HepG2 (cell line): ENCODE measurements around the gene GLB1L. TPM values are rescaled to one million over a fixed set of nuclear protein-coding genes. Genes with fewer than 3 reads are reported as not detected.

ENCODE experiments used
- ATAC-seq: fragments of 200-7000 bp; cut with Tn5 transposase; 3 replicates; pipeline ENCODE4 v1.9.1; 2020; ENCODE audit warnings: mild to moderate bottlenecking, moderate library complexity
- BruUV-seq: library from RNA; stranded (reverse); fragments of 400-500 nt; replicated peaks from 2 replicates; lab custom pipeline; 2021; lab: Mats Ljungman, UMichigan
- CTCF ChIA-PET: fragments of 300-600 bp; formaldehyde crosslinking; extraction: SDS; loops from one replicate; lab custom pipeline; 2021; ENCODE audit warnings: low total read pairs, inconsistent platforms, low intra/inter-chr PET ratio; lab: Yijun Ruan, JAX
- POLR2A ChIA-PET: fragments of 350-600 bp; sonication (Branson Sonifier 250); formaldehyde crosslinking; loops from one replicate; lab custom pipeline; 2020; ENCODE audit warnings: antibody characterized with exemption, inconsistent platforms; lab: Yijun Ruan, JAX
- DNase-seq: peaks from one replicate; pipeline ENCODE4 v3.0.0-alpha.2; 2015; ENCODE audit warnings: low spot score
- FAIRE-seq: peaks from 3 replicates; lab custom pipeline; 2011; peaks lifted over from hg19 to GRCh38; lab: Jason Lieb, UNC
- H2AFZ ChIP-seq: one replicate; pipeline ENCODE4 v1.6.1; 2011; ENCODE audit warnings: low read length, inconsistent platforms
- H3K27ac ChIP-seq: fragments of 300-600 bp; 3 replicates; pipeline ENCODE4 v1.8.0; 2011; ENCODE audit warnings: mixed run types, mild to moderate bottlenecking, mixed read lengths, low read length, inconsistent platforms; ENCODE audit not compliant: insufficient read depth; ENCODE audit errors: extremely low read length
- H3K27me3 ChIP-seq, 2 experiments: fragments of 200-600 bp in 1 of 2; 2 replicates in 1 of 2; 3 replicates in 1 of 2; pipeline versions ENCODE4 v1.6.0 to v1.8.0; 2011; ENCODE audit warnings: low read length in 2 of 2, mild to moderate bottlenecking in 2 of 2, moderate library complexity in 2 of 2, inconsistent platforms in 1 of 2; ENCODE audit not compliant: insufficient read depth in 2 of 2, control insufficient read depth in 1 of 2
- H3K36me3 ChIP-seq, 2 experiments: fragments of 200-600 bp in 1 of 2; replicated peaks in 1 of 2; 2 replicates in 1 of 2; 3 replicates in 1 of 2; pipeline versions ENCODE4 v1.5.1 to v1.8.0; 2011; ENCODE audit warnings: low read length in 2 of 2, inconsistent platforms in 1 of 2; ENCODE audit not compliant: insufficient read depth in 2 of 2, control insufficient read depth in 1 of 2
- H3K4me1 ChIP-seq: 2 replicates; pipeline ENCODE4 v1.5.1; 2012; ENCODE audit warnings: low read length, inconsistent platforms; ENCODE audit not compliant: insufficient read depth
- H3K4me2 ChIP-seq: 2 replicates; pipeline ENCODE4 v1.6.0; 2011; ENCODE audit warnings: low read depth, low read length, inconsistent platforms
- H3K4me3 ChIP-seq, 3 experiments: fragments of 200-600 bp in 1 of 3; sonication (generic), shearing (Covaris generic) in 1 of 3; replicated peaks in 1 of 3; 2 replicates each; pipeline ENCODE4 v1.5.1; 2011 to 2016; ENCODE audit warnings: low read length in 3 of 3, inconsistent platforms in 2 of 3, low read depth in 2 of 3, mild to moderate bottlenecking in 2 of 3, control low read depth in 1 of 3, mixed read lengths in 1 of 3; ENCODE audit not compliant: insufficient read depth in 1 of 3
- H3K79me2 ChIP-seq: one replicate; pipeline ENCODE4 v1.6.1; 2011; ENCODE audit warnings: low read length, inconsistent platforms; ENCODE audit not compliant: insufficient read depth
- H3K9ac ChIP-seq: 2 replicates; pipeline ENCODE4 v1.6.0; 2011; ENCODE audit warnings: mild to moderate bottlenecking, low read depth, low read length, inconsistent platforms; ENCODE audit not compliant: insufficient read depth
- H3K9me3 ChIP-seq: 2 replicates; pipeline ENCODE4 v1.5.1; 2012; ENCODE audit warnings: mild to moderate bottlenecking, low read length
- H4K20me1 ChIP-seq: 2 replicates; pipeline ENCODE4 v1.6.0; 2011; ENCODE audit warnings: inconsistent platforms, mild to moderate bottlenecking, low read length, moderate library complexity; ENCODE audit not compliant: insufficient read depth
- CBX2 ChIP-seq, 2 experiments: fragments of 200-600 bp in 1 of 2; sonication (generic); formaldehyde crosslinking in 1 of 2; IDR thresholded peaks; 2 replicates each; pipeline versions ENCODE4 v1.7.0 to v1.8.1; 2018 to 2022; ENCODE audit warnings: low read depth in 2 of 2, low read length in 1 of 2, mild to moderate bottlenecking in 1 of 2, missing genetic modification reagents in 1 of 2
- EEA1 ChIP-seq: sonication (generic); formaldehyde crosslinking; IDR thresholded peaks from 2 replicates; pipeline ENCODE4 v1.5.1; 2020; ENCODE audit warnings: mild to moderate bottlenecking, missing genetic modification reagents, borderline replicate concordance
- FOSL2 ChIP-seq: sonication (generic); formaldehyde crosslinking; IDR thresholded peaks from 2 replicates; pipeline ENCODE4 v1.4.0; 2020; ENCODE audit warnings: missing genetic modification reagents
- JUN ChIP-seq: sonication (generic); formaldehyde crosslinking; IDR thresholded peaks from 2 replicates; pipeline ENCODE4 v1.4.0; 2020; ENCODE audit warnings: mild to moderate bottlenecking, missing genetic modification reagents
- MYNN ChIP-seq: sonication (generic); formaldehyde crosslinking; IDR thresholded peaks from 2 replicates; pipeline ENCODE4 v1.4.0; 2020; ENCODE audit warnings: mild to moderate bottlenecking, low read depth, missing genetic modification reagents
- NR2F6 ChIP-seq, 2 experiments: IDR thresholded peaks; 2 replicates each; pipeline ENCODE4 v1.6.1; 2016; ENCODE audit warnings: antibody characterized with exemption in 1 of 2, mild to moderate bottlenecking in 1 of 2
- TCF7 ChIP-seq: sonication (generic); IDR thresholded peaks from 2 replicates; pipeline ENCODE4 v1.6.1; 2016; ENCODE audit warnings: antibody characterized with exemption, low read depth
- ZMAT5 ChIP-seq: sonication (generic); formaldehyde crosslinking; IDR thresholded peaks from 2 replicates; pipeline ENCODE4 v1.5.0; 2020; ENCODE audit warnings: mild to moderate bottlenecking, low read depth, missing genetic modification reagents, borderline replicate concordance
- ZNF224 ChIP-seq: sonication (generic); formaldehyde crosslinking; IDR thresholded peaks from 2 replicates; pipeline ENCODE4 v1.5.0; 2020; ENCODE audit warnings: mild to moderate bottlenecking, missing genetic modification reagents
- ZNF597 ChIP-seq: sonication (generic); formaldehyde crosslinking; IDR thresholded peaks from 2 replicates; pipeline ENCODE4 v1.5.0; 2020; ENCODE audit warnings: missing genetic modification reagents
- ZNF713 ChIP-seq: sonication (generic); formaldehyde crosslinking; IDR thresholded peaks from 2 replicates; pipeline ENCODE4 v1.4.0; 2020; ENCODE audit warnings: mild to moderate bottlenecking, missing genetic modification reagents
- ZSCAN25 ChIP-seq: sonication (generic); formaldehyde crosslinking; IDR thresholded peaks from 2 replicates; pipeline ENCODE4 v1.8.0; 2022; ENCODE audit warnings: mild to moderate bottlenecking, missing genetic modification reagents
- WGBS: methylation state at CpG from one replicate; pipeline ENCODE4 v1.1.6; 2017; ENCODE audit warnings: low lambda C conversion rate; 5-methylcytosine and 5-hydroxymethylcytosine counted together
- in situ Hi-C: cut with HindIII; loops from 2 replicates; pipeline ENCODE4 v1.10.0; 2017; ENCODE audit warnings: low pct_unique_long_range_greater_than_20kb; ENCODE audit not compliant: extremely low pct_ligation_motif_present
- intact Hi-C: fragments of 100-400 bp; cut with micrococcal nuclease; formaldehyde crosslinking; loops from one replicate; pipeline ENCODE4 v1.10.0; 2022; ENCODE audit not compliant: unreplicated experiment
- polyA plus RNA-seq, 8 experiments: library from polyadenylated mRNA; depleted of rRNA in 3 of 8; stranded (reverse) in 7 of 8; unstranded in 1 of 8; fragments of >200 nt; fragmentation: Illumina TruSeq in 4 of 8; extraction: Trizol in 4 of 8; gene quantifications; 2 replicates each; pipeline versions ENCODE4 v1.2.1 to v1.2.3, GENCODE V29; 2011 to 2016; ENCODE audit warnings: low read depth in 4 of 8, missing spikeins in 1 of 8, mixed read lengths in 1 of 8; ENCODE audit not compliant: insufficient read depth in 1 of 8
- total RNA-seq, 5 experiments: library from RNA; depleted of rRNA; stranded (reverse); fragments of >200 nt; fragmentation: Illumina TruSeq; extraction: Trizol; gene quantifications; 2 replicates each; pipeline ENCODE4 v1.2.3, GENCODE V29; 2016; ENCODE audit warnings: low read depth in 1 of 5
- TF ChIP-seq, protein P1 (sequence below): sonication (generic); formaldehyde crosslinking; IDR thresholded peaks from 2 replicates; pipeline ENCODE4 v1.5.0; 2020; ENCODE audit warnings: missing genetic modification reagents, mild to moderate bottlenecking, borderline replicate concordance

Gene GLB1L
- total and polyA plus RNA-seq, 2 of the 13 experiments (the other 11 are each of a cell fraction or from before 2014, with no cell fraction given), result 6.8 to 7.3 TPM

GRCh38 chr2:219272995-219273394 is 27.8 kb upstream of the GLB1L start:
- 35% methylated on average over 2 of the region's 2 CpGs for WGBS
- no peaks in the 10 kb centered on the region for H3K36me3 ChIP-seq
- H3K9me3 ChIP-seq, result no peaks in the 10 kb centered on the region
- no peak overlapping the region for H2AFZ ChIP-seq
- FAIRE-seq, result no peak
- H3K9ac ChIP-seq, result no peak overlapping the region
- ChIA-PET POLR2A (interaction anchor here (1.2 kb wide), 1 partner anchor 18 kb away, joined by 3 read pairs; no protein-coding TSS in a partner anchor), CTCF (no interaction called here)
- no peaks in the 10 kb centered on the region for H4K20me1 ChIP-seq
- ATAC-seq, result no peak
- in situ Hi-C loops, result no loop called here
- H3K79me2 ChIP-seq, result no peaks in the 10 kb centered on the region
- no peak overlapping the region for H3K4me2 ChIP-seq
- H3K27ac ChIP-seq, result no peak overlapping the region
- TF ChIP-seq FOSL2 (CRISPR knock-in tag) (peak; percentile 84), ZSCAN25 (CRISPR knock-in tag) (peak; percentile 69; the same call in 1 of the 2 replicates), ZNF713 (no peak), NR2F6 (IDR thresholded peaks at IDR 0.05) (no peak), NR2F6 (CRISPR knock-in tag; IDR thresholded peaks at IDR 0.05) (peak; percentile 12; the same call in 1 of the 2 replicates)
- peaks cover 0 to 9% of the 10 kb centered on the region in 2 experiments; a peak in 1 of 5 replicates for H3K27me3 ChIP-seq
- no peak for DNase-seq
- peaks cover 48% of the 10 kb centered on the region for H3K4me1 ChIP-seq
- no TSS peak for BruUV-seq
- H3K4me3 ChIP-seq, result no peak overlapping the region
- intact Hi-C loops, result no loop called here

DNA sequence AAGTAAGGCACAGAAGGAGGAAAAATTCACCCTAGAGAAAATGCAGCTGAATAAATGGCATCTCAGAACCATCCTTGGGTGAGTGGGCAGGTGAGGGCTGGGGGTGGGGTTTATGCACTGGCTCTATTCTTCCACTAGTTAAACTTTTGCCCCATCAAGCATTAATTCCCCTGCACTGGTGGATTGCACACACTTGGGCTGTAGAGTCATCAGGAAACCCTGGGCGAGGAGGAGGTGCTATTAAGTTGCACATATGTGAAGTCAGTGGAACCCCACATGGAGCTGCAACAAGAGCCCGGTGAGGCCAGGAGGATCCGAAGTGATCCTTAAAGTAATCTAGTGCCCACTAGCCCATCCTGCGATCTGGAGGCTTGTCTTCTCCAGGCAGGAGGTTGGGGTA is 27.1 kb upstream of the GLB1L start:
- H3K36me3 ChIP-seq, result no peaks in the 10 kb centered on the region
- H3K4me1 ChIP-seq, result peaks cover 42% of the 10 kb centered on the region
- 48% methylated on average over 4 of the region's 4 CpGs for WGBS
- no peak for DNase-seq
- no TSS peak for BruUV-seq
- H3K4me3 ChIP-seq, result no peak overlapping the region
- FAIRE-seq, result no peak
- H3K4me2 ChIP-seq, result no peak overlapping the region
- no peaks in the 10 kb centered on the region for H3K9me3 ChIP-seq
- no peaks in the 10 kb centered on the region for H4K20me1 ChIP-seq
- intact Hi-C loops, result no loop called here
- TF ChIP-seq ZNF597 (CRISPR knock-in tag) (no peak), CBX2 (IDR thresholded peaks at IDR 0.05; ENCODE audit: low read depth, low read length) (no peak), CBX2 (CRISPR knock-in tag; IDR thresholded peaks at IDR 0.05; ENCODE audit: low read depth) (no peak), ZMAT5 (CRISPR knock-in tag) (no peak), ZNF224 (CRISPR knock-in tag) (no peak), JUN (CRISPR knock-in tag) (no peak), TCF7 (no peak), EEA1 (no peak), MYNN (CRISPR knock-in tag) (no peak)
- TF ChIP-seq, protein P1, sequence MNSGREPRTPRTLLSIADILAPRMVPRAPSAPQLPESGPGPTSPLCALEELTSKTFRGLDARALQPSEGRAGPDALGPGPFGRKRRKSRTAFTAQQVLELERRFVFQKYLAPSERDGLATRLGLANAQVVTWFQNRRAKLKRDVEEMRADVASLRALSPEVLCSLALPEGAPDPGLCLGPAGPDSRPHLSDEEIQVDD (CRISPR knock-in tag), result no peak
- H3K79me2 ChIP-seq, result no peaks in the 10 kb centered on the region
- H3K27ac ChIP-seq, result no peak overlapping the region
- peaks cover 0 to 9% of the 10 kb centered on the region in 2 experiments; a peak in 1 of 5 replicates for H3K27me3 ChIP-seq
- H2AFZ ChIP-seq, result no peak overlapping the region
- in situ Hi-C loops, result no loop called here
- CTCF ChIA-PET, result no interaction called here
- H3K9ac ChIP-seq, result no peak overlapping the region
- POLR2A ChIA-PET, result interaction anchor here (1.2 kb wide), 1 partner anchor 18 kb away, joined by 3 read pairs; no protein-coding TSS in a partner anchor
- no peak for ATAC-seq
